PC-9 (cell line): Measurements from ENCODE around the gene RALB. TPM values are rescaled to one million over a fixed set of nuclear protein-coding genes. Genes with fewer than 3 reads are reported as not detected.

Experiments used
- BruUV-seq: library from RNA; stranded (reverse); fragments of 400-500 nt; replicated peaks from 2 replicates; lab custom pipeline; 2021; lab: Mats Ljungman, UMichigan
- CTCF ChIA-PET: fragments of 300-600 bp; sonication (Branson Sonifier 250); formaldehyde crosslinking; loops from one replicate; lab custom pipeline; 2022; ENCODE audit warnings: antibody characterized with exemption; lab: Charles Lee
- POLR2A ChIA-PET: fragments of 300-600 bp; sonication (Branson Sonifier 250); formaldehyde crosslinking; loops from one replicate; lab custom pipeline; 2022; ENCODE audit warnings: antibody characterized with exemption; ENCODE audit not compliant: unreplicated experiment; lab: Charles Lee
- DNase-seq, 2 experiments: peaks; one replicate each; pipeline versions ENCODE4 v3.0.0 to v3.0.0-alpha.2; 2015 to 2022; ENCODE audit warnings: mixed read lengths in 1 of 2
- H2AFZ ChIP-seq: fragments of 200-600 bp; sonication (generic); 2 replicates; pipeline ENCODE4 v1.8.1; 2017; ENCODE audit warnings: antibody characterized with exemption
- H3F3A ChIP-seq: fragments of 200-600 bp; sonication (generic); 2 replicates; pipeline ENCODE4 v1.8.1; 2017; ENCODE audit warnings: antibody characterized with exemption, mild to moderate bottlenecking, low read depth; ENCODE audit not compliant: insufficient read depth
- H3K27ac ChIP-seq: fragments of 200-600 bp; sonication (generic); 2 replicates; pipeline ENCODE4 v1.6.1; 2016; ENCODE audit warnings: mixed run types
- H3K27me3 ChIP-seq: fragments of 200-600 bp; sonication (generic); 2 replicates; pipeline ENCODE4 v1.6.1; 2016; ENCODE audit warnings: low read depth, mixed run types; ENCODE audit not compliant: insufficient read depth
- H3K36me3 ChIP-seq: fragments of 200-600 bp; sonication (generic); 2 replicates; pipeline ENCODE4 v1.6.1; 2016; ENCODE audit warnings: low read depth, mixed run types
- H3K4me1 ChIP-seq: fragments of 200-600 bp; sonication (generic); replicated peaks from 2 replicates; pipeline ENCODE4 v1.6.1; 2016; ENCODE audit warnings: mixed run types; ENCODE audit not compliant: insufficient read depth
- H3K4me2 ChIP-seq: fragments of 200-600 bp; sonication (generic); 2 replicates; pipeline ENCODE4 v1.6.1; 2017; ENCODE audit warnings: mixed run types
- H3K4me3 ChIP-seq: fragments of 200-600 bp; sonication (generic); 2 replicates; pipeline ENCODE4 v1.6.1; 2016; ENCODE audit warnings: mixed run types
- H3K79me2 ChIP-seq: fragments of 200-600 bp; sonication (generic); 2 replicates; pipeline ENCODE4 v1.6.1; 2017; ENCODE audit warnings: low read depth, mixed run types
- H3K9me2 ChIP-seq: fragments of 200-600 bp; sonication (generic); 2 replicates; pipeline ENCODE4 v1.8.1; 2017; ENCODE audit warnings: mild to moderate bottlenecking; ENCODE audit not compliant: insufficient read depth
- H3K9me3 ChIP-seq: fragments of 200-600 bp; sonication (generic); 2 replicates; pipeline ENCODE4 v1.8.1; 2016; ENCODE audit warnings: low read depth; ENCODE audit not compliant: insufficient read depth
- H4K20me1 ChIP-seq: fragments of 200-600 bp; sonication (generic); 2 replicates; pipeline ENCODE4 v1.8.1; 2017; ENCODE audit not compliant: insufficient read depth
- EZH2 ChIP-seq: fragments of 200-600 bp; sonication (generic); IDR thresholded peaks from 2 replicates; pipeline ENCODE4 v1.8.0; 2017; ENCODE audit warnings: antibody characterized with exemption, low read depth
- intact Hi-C: fragments of 100-400 bp; cut with micrococcal nuclease; formaldehyde crosslinking; loops from one replicate; pipeline ENCODE4 v1.10.0; 2022; ENCODE audit not compliant: unreplicated experiment
- total RNA-seq: library from RNA; stranded (reverse); gene quantifications from 2 replicates; pipeline ENCODE4 v1.2.3, GENCODE V29; 2021
- TF ChIP-seq, protein P1 (sequence below): fragments of 200-600 bp; sonication (generic); conservative IDR thresholded peaks from 2 replicates; pipeline ENCODE4 v1.6.1; 2017; ENCODE audit warnings: mixed run types, antibody characterized with exemption, mild to moderate bottlenecking, moderate library complexity

The RALB gene
- total RNA-seq, 1 experiment from 2014 or later: 86.6 TPM

DNA sequence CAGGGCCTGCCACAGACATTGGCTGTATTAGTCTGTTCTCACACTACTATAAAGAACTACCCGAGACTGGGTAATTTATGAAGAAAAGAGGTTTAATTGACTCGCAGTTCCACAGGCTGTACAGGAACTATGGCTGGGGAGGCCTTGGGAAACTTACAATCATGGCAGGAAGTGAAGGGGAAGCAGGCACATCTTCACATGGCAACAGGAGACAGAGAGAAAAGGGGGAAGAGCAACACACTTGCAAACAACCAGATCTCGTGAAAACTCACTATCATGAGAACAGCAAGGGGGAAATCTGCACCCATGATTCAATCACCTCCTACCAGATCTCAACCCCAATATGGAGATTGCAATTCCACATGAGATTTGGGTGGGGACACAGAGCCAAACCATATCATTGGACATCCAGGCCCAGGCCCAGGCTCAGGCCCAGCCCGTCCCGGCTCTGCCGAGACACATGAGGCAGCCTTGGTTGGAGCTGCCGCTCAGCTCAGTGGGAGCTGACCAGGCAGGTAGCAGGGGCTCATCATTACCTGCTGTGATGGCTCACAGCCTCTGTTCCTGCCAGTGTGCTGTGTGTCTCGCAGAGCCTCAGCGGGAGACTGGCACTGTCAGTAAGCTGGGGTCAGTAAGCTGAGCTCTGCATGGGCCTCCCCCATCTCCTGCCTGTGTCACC is 8.6 kb upstream of the RALB start:
- Histone ChIP-seq H3K9me2 (no peaks in the 10 kb centered on the region), H3K4me3 (no peak overlapping the region), H3K4me1 (peaks cover 86% of the 10 kb centered on the region), H3K27me3 (no peaks in the 10 kb centered on the region), H3K27ac (peak overlapping the region; percentile 67), H3K79me2 (peaks cover 10% of the 10 kb centered on the region; the same call in 1 of the 2 replicates), H3F3A (peaks cover 57% of the 10 kb centered on the region), H3K36me3 (no peaks in the 10 kb centered on the region), H2AFZ (no peak overlapping the region), H3K4me2 (peak overlapping the region; percentile 73), H4K20me1 (no peaks in the 10 kb centered on the region), H3K9me3 (no peaks in the 10 kb centered on the region)
- CTCF ChIA-PET: interaction anchor here (0.9 kb wide), 1 partner anchor 69 kb away, joined by 4 read pairs; no protein-coding TSS in a partner anchor
- peak in 1 of 2 experiments; percentile 28 for DNase-seq
- POLR2A ChIA-PET: interaction anchor here (0.6 kb wide), 1 partner anchor 8 kb away, joined by 3 read pairs; the partner anchor contains the start of gene RALB
- BruUV-seq: no TSS peak
- intact Hi-C loops: no loop called here
- TF ChIP-seq, protein P1, sequence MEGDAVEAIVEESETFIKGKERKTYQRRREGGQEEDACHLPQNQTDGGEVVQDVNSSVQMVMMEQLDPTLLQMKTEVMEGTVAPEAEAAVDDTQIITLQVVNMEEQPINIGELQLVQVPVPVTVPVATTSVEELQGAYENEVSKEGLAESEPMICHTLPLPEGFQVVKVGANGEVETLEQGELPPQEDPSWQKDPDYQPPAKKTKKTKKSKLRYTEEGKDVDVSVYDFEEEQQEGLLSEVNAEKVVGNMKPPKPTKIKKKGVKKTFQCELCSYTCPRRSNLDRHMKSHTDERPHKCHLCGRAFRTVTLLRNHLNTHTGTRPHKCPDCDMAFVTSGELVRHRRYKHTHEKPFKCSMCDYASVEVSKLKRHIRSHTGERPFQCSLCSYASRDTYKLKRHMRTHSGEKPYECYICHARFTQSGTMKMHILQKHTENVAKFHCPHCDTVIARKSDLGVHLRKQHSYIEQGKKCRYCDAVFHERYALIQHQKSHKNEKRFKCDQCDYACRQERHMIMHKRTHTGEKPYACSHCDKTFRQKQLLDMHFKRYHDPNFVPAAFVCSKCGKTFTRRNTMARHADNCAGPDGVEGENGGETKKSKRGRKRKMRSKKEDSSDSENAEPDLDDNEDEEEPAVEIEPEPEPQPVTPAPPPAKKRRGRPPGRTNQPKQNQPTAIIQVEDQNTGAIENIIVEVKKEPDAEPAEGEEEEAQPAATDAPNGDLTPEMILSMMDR: no peak
- TF ChIP-seq EZH2: no peak

DNA sequence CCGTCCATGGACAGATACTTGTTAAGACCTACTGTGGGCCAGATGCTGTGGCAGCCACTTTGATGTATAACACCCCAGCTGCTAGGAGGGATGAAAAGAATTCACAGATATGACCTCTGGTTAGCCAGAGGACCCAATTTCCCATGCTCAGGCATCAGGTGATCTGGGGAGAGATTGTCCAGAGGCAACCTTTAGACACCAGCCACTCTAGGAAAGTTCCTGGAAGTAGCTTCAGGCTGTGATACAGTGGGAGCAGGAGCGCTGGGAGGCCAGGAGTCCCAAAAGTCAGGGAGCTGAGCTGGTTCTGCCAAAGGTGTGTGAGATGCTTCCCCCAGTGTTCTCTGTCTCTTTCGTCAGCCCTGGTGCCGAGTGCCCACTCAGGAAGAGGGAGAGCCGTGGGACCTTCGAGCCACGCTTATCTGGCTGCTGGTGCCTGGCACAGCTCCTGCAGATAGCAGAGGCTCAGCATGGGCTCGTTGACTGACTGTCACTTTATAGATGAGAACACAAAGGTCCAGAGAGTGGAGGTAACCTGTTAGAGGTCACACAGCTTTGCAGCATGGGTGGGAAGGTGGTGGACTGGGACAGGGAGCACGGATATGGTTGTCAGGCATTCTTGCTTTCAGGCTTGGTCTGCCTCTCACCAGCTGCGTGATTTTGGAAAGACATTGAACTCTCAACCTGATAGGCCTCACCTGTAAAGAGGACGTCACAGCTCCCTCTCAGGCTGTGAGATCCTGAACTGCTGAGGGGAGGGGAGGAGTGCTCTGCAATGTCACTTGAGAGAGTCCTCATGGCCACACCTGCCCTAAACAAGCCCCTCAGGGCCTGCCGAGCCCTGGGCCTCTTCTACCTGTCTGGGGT is 7.8 kb upstream of the RALB start:
- Histone ChIP-seq H3K9me3 (no peaks in the 10 kb centered on the region), H3K27ac (peak overlapping the region; percentile 67), H3K4me3 (no peak overlapping the region; the same call in 1 of the 2 replicates), H3K79me2 (peaks cover 10% of the 10 kb centered on the region; the same call in 1 of the 2 replicates), H2AFZ (no peak overlapping the region), H3K9me2 (no peaks in the 10 kb centered on the region), H4K20me1 (no peaks in the 10 kb centered on the region), H3K36me3 (no peaks in the 10 kb centered on the region), H3K4me2 (peak overlapping the region; percentile 73), H3K27me3 (no peaks in the 10 kb centered on the region), H3F3A (peaks cover 48% of the 10 kb centered on the region), H3K4me1 (peaks cover 78% of the 10 kb centered on the region)
- TF ChIP-seq EZH2: no peak
- TF ChIP-seq, protein P1: no peak
- DNase-seq: peak in 1 of 2 experiments; percentile 34
- CTCF ChIA-PET: no interaction called here
- no TSS peak for BruUV-seq
- intact Hi-C loops: loop anchor here (1.0 kb wide), 2 partner anchors 8 to 46 kb away; no protein-coding TSS in a partner anchor
- POLR2A ChIA-PET: interaction anchor here (0.6 to 0.7 kb wide), 4 partner anchors 9 to 604 kb away, joined by 3 to 10 read pairs (median 4); no protein-coding TSS in a partner anchor
